Forelimb muscle (tissue), 1 donor: ENCODE data around the gene ANK2. TPM values are rescaled to one million over a fixed set of nuclear protein-coding genes. Genes with fewer than 3 reads are reported as not detected.
"Not testable (repeated sequence)": the region's sequence is repeated elsewhere in the genome, so short reads cannot be mapped to it uniquely, and the experiment has no call there.

ENCODE experiments used
- DNase-seq: peaks from one replicate; pipeline ENCODE4 v3.0.0-alpha.2; 2013; ENCODE audit warnings: low read depth
- polyA plus RNA-seq: library from polyadenylated mRNA; unstranded; fragments of 120-200 nt; gene quantifications from one replicate; pipeline ENCODE4 v1.2.1, GENCODE V29; 2013; ENCODE audit not compliant: insufficient read length

ANK2 gene
- polyA plus RNA-seq, 1 donor = 268 TPM

DNA sequence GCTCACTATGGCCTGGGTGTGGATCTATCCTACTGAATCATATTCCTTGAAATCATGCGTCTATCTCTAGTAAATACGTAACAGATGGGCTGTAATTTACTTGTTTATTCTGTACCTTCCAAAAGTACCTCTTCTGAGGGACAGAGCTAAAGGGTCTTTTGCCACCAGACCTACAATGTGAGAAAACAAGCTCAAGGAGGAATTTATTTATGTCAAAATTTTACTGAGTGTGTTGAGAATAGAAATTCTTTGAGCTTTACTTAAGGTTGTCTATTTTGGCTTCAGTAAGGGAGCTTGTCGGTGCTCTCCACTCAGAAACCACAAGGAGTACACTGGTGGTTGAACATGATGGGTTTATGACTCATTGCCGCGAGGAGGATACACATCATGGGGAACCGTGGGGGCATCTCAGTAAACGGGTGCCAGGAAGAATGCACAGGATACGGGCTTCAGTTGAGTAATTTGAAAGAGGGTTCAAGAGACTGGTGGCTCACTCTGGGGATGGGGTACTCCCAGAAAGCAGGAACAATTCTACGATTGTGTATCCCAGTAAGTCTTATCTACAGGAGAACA lies 3.0 kb downstream of the ANK2 start:
- DNase-seq = no peak

DNA sequence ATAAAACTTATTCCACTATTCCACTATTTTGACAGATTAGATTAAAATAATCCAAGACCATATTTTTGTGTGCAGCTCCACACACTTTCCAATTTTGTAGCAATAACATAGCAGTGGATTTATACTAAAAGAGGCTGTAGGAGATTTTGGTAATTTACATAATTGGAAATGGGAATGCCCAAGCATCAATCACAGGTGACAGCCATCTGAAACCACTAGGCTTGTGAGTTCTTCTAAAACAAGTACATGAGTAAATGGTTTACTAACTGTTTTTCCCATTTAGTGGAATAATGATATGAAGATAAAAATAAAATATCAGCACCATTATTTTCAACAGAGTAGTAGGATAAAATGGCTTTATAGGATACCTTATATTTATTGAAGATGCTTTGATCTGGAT lies 4.4 kb downstream of the ANK2 start:
- DNase-seq = no peak

DNA sequence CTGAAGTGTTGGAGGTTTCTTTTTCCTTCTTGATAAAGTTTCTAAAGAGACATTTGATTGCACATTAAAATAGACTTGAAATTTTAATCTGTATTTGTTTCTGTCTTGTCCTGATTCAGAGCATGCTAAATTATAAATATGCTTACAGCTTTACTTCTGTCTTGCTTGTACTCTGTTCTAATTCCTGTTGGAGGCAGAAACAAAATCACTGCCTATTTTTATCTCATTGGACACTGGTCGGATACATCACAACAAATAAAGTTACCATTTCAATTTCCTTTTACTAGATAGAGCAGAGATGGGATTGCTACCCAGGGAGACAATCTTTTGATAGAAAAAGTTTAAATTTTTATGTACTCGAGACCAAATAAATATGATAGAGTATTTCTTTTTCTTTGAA lies 6.9 kb downstream of the ANK2 start:
- DNase-seq = no peak

DNA sequence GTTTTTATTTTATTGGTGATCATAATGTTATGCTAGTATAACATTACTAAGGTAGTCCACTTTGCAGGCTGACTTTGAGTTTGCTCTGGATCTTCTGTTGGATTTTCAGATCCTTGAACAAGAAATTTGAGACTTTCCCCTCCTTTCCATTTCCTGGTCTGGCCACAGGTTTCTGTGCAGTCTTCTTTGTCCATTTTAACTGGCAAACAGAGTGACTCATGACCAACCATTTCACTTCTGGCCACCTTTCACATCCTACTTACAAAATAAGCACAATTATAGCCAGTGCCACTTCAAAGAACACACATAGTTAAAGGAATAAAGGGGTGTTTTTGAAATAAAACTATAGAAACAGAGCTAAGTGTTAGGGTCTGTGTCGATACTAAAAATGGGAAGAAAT lies 8.4 kb downstream of the ANK2 start:
- DNase-seq = no peak

DNA sequence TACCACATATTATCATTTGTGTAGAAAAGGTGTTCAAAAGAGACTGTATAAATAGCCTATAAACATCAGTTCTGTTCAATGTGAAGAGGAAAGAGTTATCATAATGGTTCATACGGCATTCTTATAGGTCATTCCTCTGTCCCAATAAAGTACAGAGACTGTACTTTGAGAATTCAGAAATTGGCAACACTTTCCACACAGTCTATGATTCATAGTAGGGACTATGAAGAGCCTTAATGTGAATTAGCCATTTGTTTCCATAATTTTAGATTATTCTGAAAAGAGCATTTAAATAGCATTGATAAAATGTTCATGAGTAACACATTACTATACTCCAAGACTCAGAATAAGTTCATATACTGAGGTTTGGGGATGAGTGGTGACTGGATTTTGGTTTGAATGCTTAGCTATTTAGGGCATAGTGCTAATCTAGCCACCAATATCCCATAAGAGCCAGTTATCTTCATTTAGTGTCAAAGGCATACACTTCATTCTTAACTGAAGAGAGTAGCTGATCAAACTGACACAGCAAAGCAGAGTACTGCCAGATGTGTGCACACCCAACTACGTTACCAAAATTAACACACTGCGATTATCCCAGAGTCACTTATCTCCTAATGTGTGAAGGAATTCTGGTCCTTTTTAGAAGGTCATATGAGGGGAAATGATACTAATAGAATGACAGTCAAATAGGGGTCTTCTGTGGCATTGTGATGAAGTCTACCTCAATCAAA lies 10.2 kb downstream of the ANK2 start:
- no peak for DNase-seq

DNA sequence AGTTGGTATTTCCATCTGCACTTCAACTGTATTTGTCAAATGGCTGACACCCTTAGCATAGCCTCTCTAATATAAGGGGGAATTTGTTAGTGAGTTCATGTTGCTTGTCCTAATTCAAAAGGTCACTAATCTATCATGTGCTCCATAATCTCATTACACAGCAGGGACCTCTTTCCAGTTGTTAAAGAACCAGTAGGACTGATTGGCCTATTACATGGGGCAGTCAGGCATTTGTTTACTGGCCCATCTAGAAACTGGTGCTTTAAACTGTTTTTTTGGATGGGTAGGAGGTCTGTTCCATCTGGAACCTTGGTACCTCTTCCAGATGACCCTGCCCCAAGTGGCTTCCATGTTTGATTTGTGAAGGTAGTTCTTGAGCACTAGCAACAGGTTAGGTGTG lies 11.4 kb downstream of the ANK2 start:
- no peak for DNase-seq

DNA sequence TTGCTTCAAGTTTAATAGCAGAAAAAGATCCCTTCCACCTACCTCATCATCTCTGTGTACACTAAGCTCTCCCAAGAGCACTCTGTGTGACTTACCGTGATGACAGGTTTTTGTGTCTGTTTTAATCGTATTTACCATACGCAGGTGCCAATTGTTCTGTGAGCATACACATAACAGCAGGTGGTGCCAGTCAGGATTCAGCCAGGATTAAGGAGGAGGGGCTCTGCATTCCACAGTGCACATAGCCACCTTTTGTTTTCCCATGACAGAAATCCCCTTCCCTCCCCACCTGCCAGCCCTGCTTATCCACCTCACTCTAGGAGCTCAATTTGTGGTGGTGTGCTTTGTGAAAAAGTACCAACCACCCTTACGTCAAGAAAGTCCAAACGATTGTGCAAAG lies 14.8 kb downstream of the ANK2 start:
- DNase-seq = no peak

DNA sequence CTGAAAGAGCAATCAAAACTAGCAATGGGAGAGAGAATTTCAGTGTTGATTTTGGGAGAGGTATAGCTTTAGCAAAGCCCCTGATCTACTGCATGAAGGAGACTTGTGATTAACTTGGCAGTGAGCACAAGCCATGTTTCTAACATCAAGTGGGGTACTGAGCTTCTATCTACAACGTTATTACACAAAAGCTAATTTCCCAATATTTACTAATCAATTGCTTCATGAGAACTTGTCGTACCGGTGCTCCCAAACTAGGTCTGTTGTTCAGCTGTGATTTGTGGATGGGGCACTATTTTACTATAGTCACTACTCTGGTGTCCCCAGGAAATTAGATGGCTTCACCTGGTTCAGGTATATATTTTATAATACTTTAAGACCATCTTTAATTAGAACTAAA lies 16.2 kb downstream of the ANK2 start:
- DNase-seq = no peak

DNA sequence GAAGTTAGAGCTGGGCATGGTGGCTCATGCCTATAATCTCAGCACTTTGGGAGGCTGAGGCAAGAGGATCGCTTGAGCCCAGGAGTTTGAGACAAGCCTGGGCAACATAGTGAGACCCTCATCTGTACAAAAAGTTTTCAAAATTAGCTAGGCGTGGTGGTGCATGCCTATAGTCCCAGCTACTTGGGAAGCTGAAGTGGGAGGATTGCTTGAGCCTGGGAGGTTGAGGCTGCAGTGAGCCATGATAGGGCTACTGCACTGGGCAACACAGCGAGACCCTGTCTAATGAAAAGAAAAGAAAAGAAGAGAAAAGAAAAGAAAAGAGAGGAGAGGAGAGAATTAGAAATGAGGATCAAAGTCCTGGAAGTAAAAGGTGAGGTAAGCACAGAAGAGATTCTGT lies 19.3 kb downstream of the ANK2 start:
- not testable (repeated sequence) for DNase-seq

DNA sequence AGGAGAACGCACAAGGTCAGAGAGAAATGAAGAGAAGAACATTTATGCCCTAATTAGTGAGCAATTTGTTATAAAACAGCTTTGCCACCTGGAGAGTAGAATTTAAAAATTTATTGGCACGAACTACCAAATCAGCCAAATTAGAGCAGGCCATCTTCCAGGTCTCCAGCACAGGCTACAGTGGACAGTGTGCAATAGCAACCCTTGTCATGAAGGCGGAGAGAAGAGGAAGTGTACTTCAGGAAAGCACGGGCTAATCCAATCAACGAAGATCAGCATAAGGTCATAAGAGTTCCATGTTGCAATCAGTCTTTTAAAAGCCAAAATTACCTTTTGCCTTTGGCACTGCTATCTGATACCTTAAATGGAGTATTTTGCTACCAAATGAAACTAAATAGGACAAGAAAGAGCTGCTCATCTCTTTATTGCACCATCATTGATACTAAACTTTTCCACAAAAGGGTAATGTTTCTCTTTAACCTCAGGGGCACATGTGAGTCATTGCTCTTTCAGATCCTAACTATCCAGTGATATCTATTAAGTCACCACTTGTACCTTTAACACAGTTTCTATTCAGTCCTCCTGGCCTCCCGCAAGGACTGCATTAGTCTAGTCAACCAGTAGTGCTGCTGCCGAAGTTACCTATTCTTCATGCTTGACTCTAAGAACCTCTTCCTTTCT lies 19.9 kb downstream of the ANK2 start:
- no peak for DNase-seq

DNA sequence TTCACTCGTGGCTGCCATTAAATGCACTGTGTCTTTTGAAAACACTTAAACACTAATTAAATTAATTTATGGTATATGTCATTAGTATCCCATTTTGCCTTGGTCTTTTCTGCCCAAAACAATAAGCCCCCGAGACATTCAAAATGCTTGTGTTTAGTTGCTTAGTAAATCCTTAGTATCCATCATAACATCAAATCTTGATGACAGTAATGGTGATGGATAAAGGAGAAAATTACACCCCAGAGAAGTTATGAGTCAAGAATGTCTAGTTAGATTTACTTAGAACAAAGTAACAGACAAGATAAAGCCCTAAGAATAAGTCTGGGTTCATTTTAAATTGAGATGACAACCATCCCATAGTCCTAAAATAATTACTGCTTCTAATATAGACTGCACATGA lies 21.3 kb downstream of the ANK2 start:
- no peak for DNase-seq

DNA sequence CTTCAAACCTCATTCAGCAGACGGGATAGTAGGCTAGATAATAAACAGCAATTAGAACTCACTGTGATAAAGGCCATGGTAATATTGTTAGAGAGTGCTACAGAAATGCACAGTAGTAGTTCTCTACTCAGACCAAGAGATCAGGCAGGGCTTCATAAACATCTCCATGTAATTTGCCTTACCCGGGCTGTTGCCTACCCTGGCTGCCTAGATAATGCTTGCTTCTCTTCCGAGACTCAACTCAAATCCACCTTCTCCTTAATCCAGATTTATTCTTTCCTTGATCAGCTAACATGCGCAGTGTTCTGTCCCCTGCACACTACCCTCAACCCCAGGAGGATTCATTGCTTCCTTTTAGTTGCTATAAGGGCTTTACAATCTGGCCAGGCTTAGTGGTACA lies 21.8 kb downstream of the ANK2 start:
- no peak for DNase-seq

DNA sequence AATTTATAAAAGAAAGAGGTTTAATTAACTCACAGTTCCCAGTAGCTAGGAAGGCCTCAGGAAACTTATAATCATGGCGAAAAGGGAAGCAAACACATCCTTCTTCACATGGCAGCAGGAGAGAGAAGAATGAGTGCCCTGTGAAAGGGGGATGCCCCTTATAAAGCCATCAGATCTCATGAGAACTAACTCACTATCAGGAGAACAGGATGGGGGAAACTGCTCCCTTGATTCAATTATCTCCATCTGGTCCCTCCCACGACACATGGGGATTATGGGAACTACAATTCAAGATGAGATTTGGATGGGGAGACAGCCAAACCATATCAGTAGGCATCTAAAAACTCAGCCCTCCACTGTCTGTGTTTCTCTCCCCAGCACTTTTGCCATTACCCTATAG lies 22.4 kb downstream of the ANK2 start:
- DNase-seq = no peak

DNA sequence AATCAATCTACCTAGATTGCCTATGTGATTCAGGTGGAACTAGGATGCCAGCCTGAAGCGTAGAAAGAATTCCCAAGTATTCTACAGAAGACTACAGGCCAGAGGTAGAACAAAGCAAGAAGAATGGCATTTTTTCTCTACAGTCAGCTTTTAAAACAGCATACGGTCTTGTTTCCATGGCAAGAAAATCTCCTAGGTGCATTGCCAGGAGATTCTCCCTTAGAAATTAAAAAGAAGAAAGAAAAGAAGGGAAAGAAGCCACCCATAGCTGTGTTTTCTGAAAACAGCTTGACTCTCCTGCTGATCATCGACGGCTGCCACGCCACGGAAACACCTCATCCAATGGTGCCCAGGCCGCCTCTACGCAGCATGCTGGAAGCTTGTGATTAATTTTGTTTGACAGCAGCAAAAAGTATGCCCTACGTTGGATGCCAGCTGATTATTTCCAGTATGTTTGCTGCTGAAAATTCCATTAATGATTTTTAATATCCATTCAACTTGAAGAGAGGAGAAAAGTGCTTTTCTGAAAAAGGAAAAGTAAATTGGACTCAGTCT lies 24.1 kb downstream of the ANK2 start:
- no peak for DNase-seq

DNA sequence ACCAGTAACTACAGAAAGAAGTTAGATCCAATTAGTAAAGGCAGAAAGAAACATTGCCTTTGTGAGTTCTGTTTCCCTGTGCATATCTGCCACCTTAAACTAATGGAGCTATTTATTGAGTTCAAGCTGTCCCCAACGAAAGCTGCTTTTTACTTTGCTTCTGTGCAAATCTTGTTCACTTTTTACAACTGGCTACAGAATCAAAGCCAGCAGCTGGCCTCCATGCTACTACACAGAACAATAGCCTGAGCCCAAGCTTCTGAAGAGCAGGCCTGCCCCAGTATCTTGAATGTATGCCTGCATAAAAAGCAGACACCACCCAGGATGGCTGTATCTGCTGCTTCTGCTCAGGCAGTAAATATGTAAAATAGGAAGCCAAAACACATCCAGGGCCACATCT lies 28.1 kb downstream of the ANK2 start:
- no peak for DNase-seq

DNA sequence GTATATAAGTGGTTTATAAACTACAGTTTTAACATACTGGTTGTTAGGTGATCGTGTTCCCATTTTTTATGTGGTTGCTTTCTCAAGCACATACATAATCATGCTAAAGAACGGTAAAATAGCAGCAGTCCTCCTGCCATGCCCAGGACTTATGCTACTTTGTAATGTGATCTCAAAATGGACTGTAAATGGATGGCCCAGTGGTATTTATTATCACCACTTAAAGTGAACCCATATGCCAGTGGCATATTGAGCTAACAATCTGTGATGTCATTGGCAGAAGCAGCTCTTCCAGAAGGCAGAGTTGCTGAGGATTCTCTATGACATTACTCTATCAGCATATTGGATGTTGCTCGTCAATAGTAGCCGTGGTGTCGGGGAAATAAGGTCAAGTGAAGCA lies 28.6 kb downstream of the ANK2 start:
- DNase-seq = no peak

DNA sequence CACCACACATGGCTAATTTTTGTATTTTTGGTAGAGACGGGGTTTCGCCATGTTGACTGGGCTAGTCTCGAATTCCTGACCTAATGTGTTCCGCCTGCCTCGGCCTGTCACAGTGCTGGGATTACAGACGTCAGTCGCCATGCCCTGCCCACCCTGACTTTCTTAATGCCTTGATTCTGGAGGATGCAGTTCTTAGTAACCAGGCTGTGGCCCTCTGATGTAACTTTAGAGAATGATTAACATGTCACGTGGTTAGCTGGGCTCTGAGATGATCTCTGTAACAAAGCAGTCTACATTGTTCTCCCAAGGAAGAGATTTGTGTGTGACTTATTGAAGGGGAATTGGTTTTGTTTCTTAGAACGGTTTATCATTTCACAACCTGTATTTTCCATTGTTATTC lies 30.6 kb downstream of the ANK2 start:
- no peak for DNase-seq

DNA sequence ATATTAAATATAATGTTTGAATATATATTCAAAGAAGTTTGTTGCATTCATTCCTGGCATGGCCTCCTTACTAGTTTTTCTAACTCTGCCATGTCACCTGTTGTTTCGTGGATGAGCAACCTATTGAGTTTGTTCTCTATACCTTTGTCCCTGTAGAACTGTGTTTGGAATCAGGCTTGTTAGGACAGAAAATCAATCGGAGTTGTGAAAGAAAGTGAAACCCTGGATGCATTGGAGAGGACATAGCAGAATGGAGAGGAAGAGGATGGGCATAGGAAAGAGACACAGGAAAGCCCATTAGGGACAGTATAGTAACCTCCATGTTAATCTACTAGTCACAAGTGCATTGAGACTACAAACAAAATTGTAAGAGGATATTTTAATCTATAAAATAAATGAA lies 31.2 kb downstream of the ANK2 start:
- no peak for DNase-seq

DNA sequence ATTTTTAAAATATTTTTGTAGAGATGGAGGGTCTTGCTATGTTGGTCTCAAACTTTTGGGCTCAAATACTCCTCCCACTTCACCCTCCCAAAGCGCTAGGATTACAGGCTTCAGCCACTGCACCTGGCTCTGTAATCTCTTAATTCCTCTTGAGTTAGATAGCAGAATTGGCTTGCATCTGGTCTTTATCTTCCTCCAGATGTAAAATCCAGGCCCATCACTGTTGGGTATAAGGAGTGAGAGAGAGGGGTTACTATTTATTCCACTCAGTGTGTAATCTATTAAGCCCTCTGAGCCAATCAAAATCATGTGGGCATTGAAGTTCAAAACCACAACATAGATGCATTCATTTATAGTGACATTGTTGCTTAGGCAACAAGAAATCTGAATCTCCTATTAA lies 33.9 kb downstream of the ANK2 start:
- DNase-seq = no peak

DNA sequence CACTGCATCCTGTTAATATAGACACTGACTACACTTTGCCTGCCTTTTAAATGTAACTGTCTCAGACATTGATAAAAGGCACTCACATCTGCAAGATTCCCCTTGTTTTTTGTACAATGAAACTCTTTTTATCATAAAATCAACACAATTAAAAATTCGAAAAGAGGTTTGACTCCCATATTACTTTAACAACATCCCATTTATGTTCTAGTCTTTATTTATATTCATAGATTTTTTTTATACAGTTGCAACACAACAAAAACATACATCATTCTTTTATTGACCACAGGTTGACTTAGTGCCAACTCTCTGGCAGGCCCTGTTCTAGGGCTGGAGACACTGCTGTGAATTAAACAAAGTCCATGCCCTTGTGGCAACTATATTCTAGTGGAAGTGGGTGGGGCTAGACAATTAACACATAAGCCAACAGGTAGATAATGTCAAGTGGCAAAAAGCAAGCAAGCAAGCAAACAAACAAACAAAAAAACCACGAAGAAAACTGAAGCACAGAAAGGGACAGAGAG lies 36.8 kb downstream of the ANK2 start:
- DNase-seq = no peak

DNA sequence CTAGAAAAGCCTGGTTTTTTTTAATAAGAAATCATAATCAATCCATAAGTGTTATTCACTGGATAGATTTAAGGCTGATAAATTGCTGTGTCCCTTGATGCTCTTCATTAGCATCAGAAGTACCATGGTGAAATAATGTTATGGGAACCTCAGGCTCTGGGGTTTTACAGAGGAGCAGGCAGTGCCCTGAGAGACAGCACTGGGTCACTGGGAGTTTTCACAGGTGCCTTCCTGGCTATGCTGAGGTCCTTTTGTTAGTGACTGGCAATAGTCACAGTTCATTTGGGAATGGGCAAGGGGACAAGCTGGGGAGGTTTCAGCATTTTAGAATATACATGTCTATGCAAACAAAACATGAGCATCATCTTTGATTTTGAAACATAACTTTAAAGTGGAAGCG lies 38.6 kb downstream of the ANK2 start:
- DNase-seq = no peak

DNA sequence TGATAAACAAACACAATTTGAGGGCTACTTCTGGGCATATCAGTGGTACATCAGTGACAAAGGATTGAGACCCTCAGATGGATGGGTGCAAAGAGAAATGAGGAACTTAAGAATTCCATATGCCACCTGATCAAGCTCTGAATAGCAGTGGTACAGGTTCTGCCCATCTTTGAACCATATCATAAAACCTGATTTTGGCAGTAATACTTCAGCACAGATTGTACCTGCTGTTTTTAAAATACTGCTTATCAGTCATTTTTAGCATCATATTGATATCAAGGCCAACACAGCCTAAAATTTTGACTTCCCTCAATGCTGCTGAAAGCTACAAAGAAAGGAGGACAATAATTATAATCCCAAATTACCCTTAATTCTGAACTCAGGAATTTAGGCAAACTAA lies 41.5 kb downstream of the ANK2 start:
- no peak for DNase-seq

DNA sequence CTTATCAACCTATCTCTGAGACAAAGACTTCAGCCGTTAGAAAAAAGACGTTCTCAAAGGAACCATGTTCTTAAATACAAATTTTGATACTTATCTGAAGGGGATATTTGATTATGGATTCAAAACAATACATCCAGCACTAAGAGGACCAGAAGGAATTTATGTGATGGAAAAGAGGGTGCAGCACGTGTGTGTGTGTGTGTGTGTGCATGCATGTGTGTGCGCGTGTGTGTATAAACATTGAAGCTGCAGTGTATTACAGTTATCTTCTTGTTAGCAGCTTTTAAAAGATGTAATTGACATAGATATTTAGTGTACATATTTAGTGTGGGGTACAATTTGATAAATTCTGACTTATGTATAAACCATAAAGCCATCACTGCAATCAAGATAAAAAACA lies 44.9 kb downstream of the ANK2 start:
- no peak for DNase-seq
